Measurements from ENCODE around the gene PNRC1.

- TF ChIP-seq TAF1 (IDR thresholded peaks at IDR 0.05; ENCODE audit: low read depth) (no peak), REST (IDR thresholded peaks at IDR 0.05; ENCODE audit: low read depth) (no peak), FOXM1 (IDR thresholded peaks at IDR 0.05; ENCODE audit: borderline replicate concordance, low read depth) (no peak), CREB1 (IDR thresholded peaks at IDR 0.05; ENCODE audit: low read depth) (no peak), MAX (IDR thresholded peaks at IDR 0.05) (no peak), YY1 (IDR thresholded peaks at IDR 0.05; ENCODE audit: low read depth) (no peak)
Observed at GRCh38 chr6:89133981-89134380, 53.4 kb downstream of the PNRC1 start.

Measured in Ishikawa (cell line).